Measurements from ENCODE around the gene ADH4.
"Not testable (repeated sequence)": the region's sequence is repeated elsewhere in the genome, so short reads cannot be mapped to it uniquely, and the experiment has no call there.

Gene ADH4

DNA sequence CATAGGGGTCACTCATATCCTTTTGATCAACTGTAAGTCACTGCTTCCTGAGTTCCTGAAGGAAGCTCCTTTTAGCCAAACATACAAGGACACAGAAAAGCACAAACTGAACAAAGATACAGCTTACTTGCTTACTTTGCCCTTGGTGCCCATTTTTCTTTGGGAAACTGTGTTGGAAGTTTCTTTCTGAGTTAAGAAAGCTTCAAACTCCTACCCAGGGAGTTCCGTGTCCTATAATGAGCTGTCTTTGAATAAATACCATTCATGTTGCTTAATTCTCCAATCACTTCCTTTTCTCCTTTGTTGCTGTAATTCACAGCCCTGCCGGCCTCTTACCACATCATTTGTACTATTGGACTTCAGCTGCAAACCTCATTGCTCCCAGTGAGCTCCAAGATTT lies at the start of gene ADH4:
ADH4 (minus strand) TSS at position 228 of the 400 bp plus-strand sequence; CDS start at position 153, 75 bp downstream.
- peak; percentile 28 for DNase-seq

DNA sequence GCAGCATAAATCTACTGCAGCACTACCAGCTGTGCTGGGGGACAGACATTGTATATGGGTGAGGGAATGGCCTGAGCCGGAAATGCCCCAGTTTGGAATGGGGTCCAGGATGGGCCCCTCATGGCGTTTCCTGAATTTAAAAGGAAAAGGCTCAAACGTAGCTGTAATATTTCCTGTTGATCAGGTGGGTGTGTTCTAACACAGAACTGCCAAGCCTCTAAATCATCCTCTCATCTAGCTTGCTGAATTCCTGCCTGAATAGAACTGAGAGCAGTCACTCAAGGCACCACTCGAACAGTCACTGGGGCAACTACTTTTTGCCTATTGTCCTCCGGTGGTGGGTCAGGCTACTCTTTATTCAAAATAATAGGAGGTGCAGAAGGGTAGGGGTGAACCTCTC lies 46.2 kb upstream of the ADH4 start:
- no peak for DNase-seq

DNA sequence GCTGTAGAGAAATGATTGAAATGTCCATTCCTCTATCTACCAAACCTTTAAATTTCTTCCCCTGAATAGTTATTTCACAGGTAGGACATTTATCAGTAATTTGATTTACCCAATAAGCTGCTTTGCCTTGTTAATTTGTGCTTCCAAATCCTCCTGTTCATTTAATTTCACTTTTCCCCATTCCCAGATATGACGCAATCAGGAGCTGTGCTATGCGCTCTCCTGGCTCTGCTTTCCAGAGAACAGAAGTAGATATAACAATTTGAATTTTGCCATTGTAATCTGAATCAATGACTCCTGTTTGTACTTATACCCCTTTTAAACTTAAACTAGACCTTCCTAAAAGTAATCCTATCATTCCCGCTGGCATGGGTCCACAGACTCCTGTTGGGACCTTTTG lies 45.8 kb upstream of the ADH4 start:
- DNase-seq = not testable (repeated sequence)

DNA sequence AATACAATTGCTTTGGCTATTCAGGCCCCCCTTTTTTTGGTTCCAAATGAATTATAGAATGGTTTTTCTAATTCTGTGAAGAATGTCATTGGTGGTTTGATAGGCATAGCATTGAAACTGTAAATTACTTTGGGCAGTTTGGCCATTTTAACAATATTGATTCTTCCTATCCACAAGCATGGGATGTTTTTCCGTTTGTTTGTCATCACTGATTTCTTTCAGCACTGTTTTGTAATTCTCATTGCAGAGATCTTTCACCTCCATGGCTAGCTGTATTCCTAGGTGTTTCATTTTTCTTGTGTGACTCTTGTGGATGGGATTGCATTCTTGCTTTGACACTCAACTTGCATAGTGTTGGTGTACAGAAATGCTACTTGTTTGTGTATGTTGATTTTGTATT lies 41.9 kb upstream of the ADH4 start:
- no peak for DNase-seq

DNA sequence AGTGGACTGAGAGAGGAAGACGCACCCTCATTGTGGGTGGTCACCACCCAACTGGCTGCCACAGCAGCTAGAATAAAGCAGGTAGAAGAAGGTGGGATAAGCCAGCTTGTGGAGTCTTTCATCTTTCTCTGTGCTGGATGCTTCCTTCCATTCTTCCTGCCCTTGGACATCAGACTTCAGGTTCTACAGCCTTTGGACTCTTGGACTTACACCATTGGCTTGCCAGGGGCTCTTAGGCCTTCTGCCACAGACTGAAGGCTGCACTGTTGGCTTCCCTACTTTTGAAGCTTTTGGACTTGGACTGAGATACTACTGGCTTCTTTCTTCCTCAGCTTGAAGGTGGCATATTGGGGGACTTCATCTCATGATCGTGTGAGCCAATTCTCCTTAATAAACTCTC lies 41.5 kb upstream of the ADH4 start:
- DNase-seq = no peak

DNA sequence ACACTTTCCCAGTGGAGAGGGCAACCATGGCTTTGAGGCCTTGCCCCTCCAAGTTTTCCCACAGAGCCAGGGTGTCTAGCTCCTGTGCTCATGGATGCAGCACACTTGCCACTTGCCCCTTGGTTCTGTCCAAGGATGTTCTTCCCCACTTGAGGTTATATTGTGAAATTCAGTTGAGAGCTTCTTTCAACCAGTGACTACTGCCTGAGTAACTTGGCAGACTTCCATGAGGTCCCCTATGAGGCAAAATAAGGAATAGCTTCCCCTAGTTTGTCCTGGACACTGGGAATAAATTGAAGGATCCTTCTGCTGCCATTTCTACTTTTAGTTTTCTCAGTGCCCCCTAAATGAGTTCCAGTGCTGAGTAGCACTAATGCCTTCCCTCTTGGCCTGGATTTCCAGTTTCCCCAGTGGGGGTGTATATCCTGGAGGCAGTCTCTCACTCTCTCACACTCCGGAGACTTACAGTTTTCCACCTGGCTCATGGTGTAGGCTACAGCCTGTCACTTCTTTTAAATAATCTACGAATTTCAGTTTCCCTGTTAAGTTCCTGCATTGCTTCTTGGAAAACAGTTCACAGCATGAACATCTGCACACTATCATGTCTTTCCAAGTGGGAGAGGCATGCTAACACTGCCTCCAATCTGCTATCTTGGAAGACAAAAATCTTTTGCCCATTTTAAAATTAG lies 36.4 kb upstream of the ADH4 start:
- DNase-seq = no peak

DNA sequence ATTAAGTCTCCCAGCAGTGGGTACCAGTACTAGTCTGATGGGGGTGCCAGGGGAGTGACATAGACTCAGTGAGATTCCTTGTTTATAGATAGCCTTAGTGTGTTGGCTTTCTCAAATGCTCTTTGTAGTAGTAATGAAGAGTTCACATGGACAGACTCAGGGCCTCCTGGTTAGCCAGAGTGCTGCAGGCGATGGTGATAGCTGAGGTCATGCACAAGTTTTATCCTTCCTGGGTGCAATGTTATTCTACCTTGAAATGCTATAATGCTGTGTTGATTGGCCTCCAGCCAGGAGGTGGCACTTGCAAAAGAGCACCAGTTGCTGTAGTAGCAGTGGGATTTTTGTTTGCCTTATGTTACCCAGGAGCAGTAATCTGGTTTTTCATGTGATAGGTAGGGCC lies 35.5 kb upstream of the ADH4 start:
- DNase-seq = no peak

DNA sequence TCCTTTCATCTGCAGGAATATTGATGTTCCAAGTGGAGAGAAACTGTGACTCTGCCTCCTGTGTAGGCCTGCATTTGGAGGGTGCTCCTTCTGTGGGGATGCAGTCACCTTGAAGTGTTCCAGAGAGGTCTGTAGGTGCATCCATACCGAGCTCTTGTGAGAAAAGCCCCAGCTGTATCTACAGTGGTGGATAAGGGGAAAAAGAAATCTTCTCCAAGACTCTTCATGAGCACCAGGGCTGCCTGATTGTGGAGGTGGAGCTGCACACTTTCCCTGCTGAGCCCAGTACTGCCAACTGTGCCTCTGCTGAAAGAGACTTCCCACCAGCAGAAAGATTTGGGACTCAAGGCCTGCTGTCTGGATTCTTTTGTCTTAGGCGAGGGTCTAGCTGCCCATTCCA lies 35.1 kb upstream of the ADH4 start:
- DNase-seq = no peak

DNA sequence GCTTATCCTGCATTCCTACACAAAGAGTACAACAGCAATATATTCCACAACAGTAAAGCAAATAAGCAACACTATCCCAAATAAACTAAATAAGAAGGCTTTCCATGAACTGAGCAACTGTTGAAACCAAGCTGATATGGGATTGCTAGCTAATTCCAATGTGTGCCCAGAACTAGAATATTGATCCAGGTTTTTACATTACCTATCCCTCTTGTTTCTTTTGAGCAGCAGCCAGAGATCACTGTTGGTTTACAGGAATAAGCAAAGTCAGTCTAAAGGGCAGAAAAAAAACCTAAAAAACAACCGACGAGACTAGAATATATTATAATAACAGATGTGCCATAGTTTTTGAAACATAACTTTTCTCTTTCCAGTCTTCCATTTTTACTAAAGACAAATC lies 22.4 kb upstream of the ADH4 start:
- no peak for DNase-seq

DNA sequence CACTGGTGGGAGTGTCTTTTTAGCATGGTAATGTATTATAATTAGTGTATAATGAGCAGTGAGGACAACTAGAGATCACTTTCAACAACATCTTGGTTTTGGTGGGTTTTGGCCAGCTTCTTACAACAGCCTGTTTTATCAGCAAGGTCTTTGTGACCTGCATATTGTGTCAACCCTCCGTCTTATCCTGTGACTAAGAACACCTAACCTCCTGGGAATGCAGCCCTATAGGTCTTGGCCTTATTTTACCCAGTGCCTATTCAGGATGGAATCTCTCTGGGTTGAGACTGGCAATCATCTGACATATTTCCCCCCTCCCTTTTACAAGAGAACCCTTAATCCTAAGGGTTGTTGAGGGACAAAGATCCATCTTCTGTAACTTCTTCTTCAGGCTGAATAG lies 21.9 kb upstream of the ADH4 start:
- no peak for DNase-seq

DNA sequence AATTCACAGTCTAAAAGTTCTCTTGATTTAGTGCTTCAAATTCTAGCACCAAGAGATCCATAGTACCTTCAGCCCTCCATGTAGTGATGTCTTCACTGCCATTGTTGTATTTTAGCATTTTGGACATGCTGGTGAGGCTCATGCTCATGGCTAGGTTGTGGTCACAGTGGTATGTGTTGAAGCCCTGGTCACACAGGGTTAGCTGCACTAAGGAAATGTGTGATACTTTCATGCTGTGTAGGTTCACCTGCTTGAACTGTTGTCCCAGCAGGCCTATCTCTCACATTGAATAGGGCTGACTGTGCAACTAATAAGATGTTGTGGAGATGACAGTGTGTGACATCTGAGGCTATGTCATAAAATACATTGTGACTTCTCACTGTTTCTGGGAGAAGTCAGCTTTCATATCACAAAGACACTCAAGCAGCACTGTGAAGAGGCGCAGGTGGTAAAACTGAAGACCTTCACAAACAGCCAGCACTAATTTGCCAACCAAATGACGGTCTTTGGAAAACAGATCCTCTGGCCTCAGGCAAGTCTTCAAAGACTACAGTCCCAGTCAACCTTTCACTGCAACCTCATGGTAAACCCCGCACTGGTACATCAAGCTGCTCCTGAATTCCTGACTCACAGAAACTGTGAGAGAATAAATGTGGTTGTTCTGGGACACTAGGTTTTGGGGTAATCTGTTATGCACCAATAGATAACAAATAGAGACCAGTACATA lies 17.4 kb upstream of the ADH4 start:
- DNase-seq = no peak

DNA sequence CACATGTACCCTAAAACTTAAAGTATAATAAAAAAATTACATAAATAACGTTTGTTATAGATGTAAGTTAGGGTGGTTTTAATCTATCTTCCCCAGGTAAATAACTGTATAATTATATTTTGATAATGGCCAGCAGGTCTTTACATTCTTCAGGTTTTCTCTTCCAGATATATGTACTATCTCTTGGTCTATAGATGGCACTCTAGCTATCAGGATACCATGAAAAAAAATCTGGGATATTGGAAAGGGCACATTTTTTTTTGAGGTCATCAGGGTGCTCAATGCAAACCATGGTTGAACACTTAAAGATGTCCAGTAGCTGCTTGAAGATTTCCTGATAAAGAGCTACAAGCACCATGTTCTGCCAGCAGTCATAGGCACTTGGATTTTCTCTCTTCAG lies 15.6 kb upstream of the ADH4 start:
- DNase-seq = no peak

DNA sequence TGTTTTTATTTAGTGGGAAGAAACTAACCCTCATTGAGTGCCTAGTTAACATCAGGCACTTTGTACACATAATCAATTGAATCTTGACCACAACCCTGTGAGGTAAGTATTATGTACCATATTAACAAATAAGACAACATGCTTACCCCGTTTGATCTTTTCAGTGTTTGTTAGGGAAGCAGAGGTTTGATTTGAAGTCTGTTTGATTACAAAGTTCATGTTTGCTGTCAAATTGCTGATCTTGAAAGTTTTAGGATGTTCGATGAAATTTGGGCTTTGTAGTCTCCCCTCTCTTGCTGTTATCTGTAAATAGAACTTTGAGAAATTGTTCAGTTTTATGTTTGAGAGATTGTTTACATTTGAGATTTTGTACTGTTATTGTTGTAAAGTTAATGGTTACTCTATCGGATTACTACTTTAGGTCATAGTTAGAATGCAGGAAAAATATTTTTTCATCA lies 13.4 kb upstream of the ADH4 start:
- DNase-seq = no peak

DNA sequence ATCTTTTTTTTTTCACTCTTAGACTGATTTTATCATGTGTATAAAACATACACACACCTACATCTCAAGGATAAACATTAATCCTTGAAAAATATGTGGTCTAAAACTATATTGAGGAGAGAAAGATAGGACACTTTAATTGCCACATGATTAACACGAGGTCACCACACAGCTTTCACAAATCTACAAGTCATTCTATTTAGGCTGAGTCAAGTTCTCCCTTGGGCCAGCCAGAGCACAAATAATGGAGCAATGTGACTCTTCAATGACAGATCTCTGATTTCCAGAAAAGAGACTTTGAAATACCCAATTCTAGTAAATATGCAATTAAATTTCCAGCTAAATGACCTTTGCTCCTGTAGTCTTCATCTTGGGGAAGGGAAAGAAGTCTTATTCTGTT lies 12.9 kb upstream of the ADH4 start:
- no peak for DNase-seq

DNA sequence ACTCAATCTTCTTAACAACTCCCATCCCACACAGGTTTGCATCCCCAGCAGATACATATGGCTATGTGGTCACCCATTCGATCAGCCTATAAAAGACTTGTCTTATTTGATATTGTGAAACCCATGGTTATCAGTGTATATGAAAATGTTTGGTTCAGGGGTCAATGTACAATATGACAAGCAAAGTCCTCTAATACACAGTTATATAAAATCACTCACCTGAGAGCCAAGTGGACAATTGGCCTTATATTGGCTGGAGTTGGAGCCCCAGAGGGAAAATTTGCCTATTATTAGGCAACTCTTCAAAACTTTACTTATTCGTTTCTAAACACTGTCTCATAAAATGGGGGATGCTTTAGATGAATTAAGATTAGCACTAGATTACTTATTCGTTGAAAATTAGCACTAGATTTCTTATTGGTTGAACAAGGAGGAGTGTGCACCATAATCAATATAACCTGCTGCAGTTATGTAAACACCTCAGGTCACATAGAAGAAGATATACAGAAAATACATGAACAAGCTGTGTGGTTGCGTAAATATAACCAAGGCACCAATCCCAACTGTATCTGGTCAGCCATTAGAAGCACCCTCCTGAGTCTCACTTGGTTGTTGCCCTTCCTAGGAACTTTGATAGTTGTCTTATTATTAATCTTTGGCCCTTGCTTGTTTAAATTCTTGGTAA lies 10.7 kb upstream of the ADH4 start:
- DNase-seq = no peak

DNA sequence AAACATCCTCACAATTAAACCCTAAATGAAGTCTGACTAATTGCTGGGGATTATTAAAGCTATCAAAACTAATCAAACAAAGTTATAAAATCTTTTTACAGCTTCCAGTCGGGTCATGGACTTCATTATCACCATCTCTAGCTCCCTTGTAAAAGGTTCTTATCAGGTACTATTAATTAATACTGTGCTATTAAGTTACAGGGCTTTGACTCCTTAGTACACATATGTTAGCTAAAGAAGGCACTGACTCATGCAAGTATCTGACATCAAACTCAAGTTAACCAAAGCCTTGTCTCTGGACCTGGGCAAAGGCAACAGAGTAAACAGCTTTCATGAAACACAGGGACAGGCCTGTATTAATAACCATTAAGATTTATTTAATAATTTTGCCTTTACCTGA lies 7.9 kb upstream of the ADH4 start:
- DNase-seq = no peak

DNA sequence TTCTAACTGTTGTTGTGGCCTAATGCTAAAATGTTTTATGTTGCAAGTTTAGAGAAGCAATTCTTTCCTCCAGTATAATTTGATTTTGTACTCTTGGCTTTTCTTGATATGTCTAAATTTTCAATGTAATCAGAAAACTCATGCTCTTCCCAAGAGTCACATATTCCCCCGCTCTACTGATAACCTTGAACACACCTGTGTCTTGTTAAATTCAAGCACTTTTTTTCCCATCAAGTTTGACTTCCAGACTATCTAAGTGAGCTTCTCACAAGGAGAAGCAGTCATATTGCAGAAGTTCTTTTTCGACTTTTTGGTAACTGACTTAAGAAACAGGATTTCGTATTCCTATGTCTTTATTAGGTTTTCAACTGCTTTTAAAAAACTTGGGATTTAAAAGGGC lies 7.4 kb upstream of the ADH4 start:
- no peak for DNase-seq

DNA sequence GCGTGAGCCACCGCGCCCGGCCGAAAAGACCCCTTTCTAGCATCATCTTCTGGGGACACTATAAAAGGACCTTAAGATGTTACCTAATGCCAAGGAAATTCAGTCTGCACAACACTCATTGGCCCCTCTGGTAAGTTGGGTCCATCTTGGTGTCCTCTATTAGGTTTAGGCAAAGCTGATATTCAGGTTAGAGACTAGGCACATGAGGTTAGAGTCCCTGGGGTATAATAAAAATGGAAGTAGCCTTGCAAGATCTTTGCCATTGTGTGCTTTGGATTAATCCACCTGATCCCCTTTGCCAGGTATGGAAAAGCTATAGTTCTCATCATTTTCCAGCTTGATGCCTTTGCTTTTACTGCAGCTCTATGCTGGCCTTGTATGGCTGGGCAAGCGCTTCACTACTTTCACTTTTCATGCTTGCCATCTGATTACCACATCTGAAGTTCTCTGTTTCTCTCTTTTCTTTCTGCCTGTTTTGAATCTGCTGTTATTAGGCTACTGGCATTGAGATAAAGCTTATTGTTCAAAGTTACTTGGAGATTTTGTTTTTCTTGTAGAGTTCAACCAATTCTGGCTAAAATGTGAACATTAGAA lies 5.4 kb upstream of the ADH4 start:
- no peak for DNase-seq

DNA sequence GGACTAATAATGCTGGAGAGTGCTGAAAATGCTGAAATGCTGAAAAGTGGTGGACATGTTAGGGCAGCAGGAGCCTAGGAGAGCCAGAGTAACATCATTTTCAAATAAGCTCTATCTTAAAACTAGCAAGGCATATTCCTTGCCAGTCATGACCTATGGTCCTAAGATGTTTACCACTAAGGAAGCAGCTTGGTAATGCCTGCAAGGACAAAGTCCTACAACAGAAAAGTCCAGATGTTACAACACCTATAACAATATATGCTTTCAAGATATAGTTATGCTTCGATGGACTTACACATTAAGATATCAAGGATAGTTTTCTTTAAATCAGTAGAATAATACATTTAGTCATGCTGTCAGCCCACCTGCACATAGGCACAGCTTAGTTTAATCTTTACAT lies 4.5 kb upstream of the ADH4 start:
- DNase-seq = no peak

DNA sequence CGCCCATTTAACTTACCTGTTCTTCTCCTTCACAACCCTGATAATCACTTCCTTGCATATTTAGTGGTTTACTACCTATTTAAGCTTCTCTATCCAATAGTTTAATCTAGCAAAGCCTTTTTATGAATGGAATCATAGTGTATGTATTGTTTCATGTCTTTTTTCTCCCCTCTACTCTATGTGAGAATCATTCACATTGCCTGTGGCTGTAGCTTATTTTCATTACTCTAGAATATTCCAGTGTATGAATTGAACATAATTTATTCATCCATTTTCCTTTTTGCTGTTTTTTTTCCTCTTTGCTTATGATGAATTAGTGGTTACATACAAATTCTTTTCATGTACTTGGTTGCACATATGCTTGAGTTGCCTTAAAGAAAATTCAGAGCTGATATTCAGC lies 490 bp upstream of the ADH4 start:
- DNase-seq = no peak

DNA sequence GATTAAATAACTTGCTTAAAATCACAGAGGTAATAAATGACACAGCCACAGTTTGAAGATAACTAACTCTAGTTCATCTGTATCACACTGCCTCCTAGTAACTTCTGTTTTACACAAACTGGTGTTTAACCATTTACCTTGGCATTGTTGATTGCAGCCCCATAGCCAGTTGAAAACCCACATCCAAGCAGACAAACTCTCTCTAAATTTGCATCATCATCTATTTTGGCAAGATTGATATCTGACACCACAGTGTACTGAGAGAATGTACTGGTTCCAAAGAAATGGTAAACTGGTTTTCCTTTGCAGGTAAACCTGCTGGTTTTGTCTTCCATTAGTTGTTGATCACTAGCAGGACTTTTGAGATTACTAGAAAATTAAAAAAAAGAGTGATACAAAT lies 7.8 kb downstream of the ADH4 start:
- no peak for DNase-seq

DNA sequence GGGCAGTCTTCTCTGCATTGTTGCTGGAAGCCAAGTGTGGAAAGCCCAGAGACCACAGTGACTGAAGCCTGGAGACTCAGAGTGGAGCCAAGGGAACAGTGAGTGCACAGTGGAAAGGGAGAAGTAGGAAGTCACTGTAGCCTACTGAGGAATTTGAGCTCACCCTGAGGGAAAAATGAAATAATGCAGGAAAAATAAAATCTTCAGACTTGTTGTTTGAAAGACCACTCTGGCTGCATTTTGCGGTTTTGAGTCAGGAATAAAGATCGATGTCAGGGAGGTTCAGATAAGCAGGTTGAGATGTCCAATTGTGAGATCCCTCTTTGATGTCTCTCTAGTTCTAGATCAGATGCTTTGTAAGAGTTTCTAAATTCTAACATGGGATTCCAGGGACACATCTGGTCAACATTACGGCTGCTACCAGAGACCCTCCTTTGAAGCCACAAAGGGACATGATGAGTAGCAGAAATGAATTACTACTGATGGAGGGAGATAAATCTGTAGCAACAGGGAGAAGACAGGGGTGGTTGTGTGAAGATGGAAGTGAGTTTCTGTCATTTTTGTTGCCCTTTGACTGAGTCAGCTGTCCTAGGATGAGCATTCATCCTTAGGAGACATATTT lies 8.4 kb downstream of the ADH4 start:
- no peak for DNase-seq

DNA sequence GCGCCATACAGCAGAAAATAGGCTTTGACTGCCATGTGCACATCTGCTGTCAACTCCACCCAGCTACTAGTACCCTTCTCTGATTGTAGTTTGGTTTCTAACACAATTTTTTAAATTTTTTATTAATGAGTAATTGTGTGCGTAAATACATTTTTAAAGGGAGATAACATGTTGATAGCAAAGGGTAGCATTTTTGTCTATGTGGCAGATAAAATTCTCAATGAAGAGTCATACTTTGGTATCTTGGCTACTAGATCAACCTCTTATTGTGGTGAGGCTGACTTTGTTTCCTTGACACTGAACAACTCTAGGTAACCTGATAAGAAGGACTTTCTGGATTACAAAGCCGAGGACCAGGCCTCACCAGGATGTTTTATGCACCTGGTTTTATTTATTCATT lies 9.5 kb downstream of the ADH4 start:
- DNase-seq = no peak
